Glomerular endothelial cell (primary cell): Measurements from ENCODE around the gene MAL. TPM values are rescaled to one million over a fixed set of nuclear protein-coding genes. Genes with fewer than 3 reads are reported as not detected.
"Not testable (repeated sequence)": the region's sequence is repeated elsewhere in the genome, so short reads cannot be mapped to it uniquely, and the experiment has no call there.

Experiments used
- DNase-seq: peaks from one replicate; pipeline ENCODE4 v3.0.0-alpha.2; 2011; ENCODE audit warnings: low read depth, low spot score; ENCODE audit errors: extremely low read depth
- total RNA-seq: library from RNA; depleted of rRNA; stranded (reverse); fragments of >200 nt; gene quantifications from 2 replicates; pipeline ENCODE4 v1.2.3, GENCODE V29; 2015

MAL gene
- total RNA-seq, 1 donor from 2014 or later: not detected

DNA sequence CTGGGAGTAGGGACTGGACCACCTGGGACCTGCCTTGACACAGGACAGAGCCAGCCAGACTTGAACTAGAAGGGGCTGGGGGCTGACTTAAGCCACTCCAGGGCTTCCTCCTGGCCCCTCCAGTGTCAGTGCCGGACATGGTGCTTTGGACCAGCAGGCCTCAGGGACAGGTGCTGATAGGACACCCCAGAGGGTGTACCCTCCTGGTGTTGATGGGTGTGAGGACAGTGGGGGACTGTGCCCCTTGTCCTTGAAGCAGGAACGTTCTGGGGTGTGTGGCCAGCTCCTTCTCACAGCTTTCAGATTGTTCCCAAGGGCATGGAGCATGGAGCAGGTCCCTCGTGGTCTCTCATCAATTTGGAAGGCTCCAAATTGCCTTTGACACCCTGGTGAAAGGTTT, 6.8 kb downstream of the MAL start:
- DNase-seq: no peak

DNA sequence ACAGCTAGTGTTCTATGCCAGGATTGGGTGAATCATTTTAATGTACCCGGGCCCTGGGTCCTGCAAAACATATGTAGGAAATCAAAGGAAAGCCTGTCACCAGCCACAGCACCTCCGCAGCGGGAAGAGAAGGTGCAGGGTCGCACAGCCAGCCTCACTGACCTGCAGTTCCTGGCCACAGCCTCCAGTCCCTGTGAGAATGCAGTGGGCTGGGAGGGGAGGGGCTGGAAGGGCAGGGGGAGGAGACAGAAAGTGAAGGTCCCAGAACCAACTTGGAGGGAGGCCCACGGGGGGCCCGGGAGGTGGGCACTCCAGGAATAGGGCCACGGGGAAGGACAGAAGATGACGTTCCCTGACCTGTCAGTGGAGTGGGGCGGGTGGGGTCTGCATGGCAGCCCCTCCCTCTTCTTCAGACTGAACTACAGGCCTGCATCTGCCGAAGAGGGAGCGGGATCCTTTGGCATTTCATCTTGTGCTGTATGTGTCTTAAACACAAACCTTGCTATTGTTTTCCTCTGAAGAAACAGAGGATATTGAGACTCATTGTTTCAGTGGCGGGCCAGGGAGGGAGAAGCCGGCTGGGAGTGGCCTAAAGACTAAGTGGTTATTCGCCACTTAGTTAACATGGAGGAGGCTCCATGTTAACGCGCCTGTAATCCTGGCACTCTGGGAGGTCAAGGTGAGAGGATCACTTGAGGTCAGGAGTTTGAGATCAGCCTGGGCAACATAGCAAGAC, 7.5 kb downstream of the MAL start:
- no peak for DNase-seq

DNA sequence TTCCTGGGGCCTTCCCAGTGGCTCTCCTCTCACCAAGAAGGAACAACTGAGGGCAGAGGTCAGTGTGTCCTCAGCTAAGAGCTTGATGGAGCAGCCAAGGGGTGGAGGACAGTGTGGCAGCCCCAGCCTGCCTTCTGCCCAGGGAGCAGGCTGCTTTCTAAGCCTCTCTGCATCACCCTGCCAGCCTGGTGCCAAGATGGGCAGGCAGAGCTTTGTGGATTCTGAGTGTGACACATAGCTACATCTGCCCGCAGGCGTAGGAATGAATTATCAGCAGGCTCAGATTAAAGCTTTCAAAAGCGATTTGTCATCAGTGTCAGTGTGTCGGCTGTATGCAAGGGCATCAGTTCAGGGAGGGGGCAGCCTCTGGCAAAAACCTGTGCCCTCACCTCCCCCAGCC, 8.7 kb downstream of the MAL start:
- no peak for DNase-seq

DNA sequence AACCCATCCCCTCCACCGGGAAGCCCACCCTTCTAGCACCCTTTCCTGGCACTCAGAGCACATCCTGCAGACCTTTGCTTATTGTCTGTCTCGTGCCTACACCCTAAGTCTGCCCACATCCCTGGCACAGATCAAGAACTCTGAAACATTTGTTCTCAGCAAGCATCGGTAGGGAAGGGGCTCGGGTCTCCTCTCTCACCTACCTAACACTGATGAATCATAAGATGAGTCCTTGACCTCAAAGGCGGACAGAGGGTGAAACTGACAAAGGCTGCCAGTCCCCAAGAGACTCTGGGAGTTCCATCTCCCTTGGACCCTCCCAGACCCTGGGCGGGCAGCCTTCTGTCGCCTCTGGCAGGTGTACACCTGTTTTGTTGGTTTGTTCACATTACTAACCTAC, 9.3 kb downstream of the MAL start:
- no peak for DNase-seq

DNA sequence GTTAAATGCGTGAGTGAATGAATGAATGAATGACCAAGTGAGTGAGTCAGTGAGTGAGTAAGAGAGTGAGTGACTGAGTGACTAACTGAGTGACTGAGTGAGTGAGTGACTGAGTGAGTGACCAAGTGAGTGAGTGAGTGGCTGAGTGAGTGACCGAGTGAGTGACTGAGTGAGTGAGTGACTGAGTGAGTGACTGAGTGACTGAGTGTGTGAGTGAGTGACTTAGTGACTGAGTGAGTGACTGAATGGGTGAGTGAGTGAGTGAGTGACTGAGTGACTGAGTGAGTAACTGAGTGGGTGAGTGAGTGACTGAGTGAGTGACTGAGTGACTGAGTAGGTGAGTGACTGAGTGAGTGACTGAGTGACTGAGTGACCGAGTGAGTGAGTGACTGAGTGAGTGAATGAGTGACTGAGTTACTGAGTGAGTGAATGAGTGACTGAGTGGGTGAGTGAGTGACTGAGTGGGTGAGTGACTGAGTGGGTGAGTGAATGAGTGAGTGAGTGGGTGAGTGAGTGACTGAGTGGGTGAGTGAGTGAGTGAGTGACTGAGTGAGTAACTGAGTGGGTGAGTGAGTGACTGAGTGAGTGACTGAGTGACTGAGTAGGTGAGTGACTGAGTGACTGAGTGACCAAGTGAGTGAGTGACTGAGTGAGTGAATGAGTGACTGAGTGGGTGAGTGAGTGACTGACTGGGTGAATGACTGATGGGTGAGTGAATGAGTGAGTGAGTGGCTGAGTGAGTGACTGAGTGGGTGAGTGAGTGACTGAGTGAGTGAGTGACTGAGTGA, 11.3 kb downstream of the MAL start:
- DNase-seq: no peak

DNA sequence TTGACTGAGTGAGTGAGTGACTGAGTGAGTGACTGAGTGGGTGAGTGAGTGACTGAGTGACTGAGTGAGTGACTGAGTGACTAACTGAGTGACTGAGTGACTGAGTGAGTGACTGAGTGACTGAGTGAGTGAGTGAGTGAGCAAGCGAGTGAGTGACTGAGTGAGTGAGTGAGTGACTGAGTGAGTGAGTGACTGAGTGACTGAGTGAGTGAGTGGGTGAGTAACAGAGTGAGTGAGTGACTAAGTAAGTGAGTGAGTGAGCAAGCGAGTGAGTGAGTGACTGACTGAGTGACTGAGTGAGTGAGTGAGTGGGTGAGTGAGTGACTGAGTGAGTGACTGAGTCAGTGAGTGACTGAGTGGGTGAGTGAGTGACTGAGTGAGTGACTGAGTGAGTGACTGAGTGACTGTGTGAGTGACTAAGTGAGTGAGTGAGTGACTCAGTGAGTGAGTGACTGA, 11.9 kb downstream of the MAL start:
- no peak for DNase-seq

DNA sequence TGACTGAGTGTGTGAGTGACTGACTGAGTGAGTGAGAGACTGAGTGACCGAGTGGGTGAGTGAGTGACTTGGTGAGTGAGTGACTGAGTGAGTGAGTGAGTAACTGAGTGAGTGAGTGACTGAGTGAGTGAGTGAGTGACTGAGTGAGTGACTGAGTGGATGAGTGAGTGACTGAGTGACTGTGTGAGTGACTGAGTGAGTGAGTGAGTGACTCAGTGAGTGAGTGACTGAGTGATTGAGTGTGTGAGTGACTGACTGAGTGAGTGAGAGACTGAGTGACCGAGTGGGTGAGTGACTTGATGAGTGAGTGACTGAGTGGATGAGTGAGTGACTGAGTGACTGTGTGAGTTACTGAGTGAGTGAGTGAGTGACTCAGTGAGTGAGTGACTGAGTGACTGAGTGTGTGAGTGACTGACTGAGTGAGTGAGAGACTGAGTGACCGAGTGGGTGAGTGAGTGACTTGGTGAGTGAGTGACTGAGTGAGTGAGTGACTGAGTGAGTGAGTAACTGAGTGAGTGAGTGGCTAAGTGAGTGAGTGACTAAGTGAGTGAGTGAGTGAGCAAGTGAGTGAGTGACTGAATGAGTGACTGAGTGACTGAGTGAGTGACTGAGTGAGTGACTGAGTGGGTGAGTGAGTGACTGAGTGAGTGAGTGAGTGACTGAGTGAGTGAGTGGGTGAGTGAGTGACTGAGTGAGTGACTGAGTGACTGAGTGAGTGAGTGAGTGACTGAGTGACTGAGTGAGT, 12.5 kb downstream of the MAL start:
- DNase-seq: not testable (repeated sequence)

DNA sequence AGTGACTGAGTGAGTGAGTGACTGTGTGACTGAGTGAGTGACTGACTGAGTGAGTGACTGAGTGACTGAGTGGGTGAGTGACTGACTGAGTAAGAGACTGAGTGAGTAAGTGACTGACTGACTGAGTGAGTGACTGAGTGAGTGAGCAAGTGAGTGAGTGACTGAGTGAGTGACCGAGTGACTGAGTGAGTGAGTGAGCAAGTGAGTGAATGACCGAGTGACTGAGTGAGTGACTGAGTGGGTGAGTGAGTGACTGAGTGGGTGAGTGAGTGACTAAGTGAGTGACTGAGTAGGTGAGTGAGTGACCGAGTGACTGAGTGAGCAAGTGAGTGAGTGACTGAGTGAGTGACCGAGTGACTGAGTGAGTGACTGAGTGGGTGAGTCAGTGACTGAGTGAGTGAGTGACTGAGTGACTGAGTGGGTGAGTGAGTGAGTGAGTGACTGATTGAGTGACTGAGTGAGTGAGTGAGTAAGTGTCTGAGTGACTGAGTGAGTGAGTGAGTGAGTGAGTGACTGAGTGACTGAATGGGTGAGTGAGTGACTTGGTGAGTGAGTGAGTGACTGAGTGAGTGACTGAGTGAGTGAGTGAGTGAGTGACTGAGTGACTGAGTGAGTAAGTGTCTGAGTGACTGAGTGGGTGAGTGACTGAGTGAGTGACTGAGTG, 13.3 kb downstream of the MAL start:
- no peak for DNase-seq

DNA sequence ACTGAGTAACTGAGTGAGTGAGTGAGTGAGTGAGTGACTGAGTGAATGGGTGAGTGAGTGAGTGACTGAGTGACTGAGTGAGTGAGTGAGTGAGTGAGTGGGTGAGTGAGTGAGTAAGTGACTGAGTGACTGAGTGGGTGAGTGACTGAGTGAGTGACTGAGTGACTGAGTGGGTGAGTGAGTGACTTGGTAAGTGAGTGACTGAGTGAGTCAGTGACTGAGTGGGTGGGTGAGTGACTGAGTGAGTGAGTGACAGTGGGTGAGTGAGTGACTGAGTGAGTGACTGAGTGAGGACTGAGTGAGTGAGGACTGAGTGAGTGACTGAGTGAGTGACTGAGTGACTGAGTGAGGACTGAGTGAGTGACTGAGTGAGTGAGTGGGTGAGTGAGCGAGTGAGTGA, 13.9 kb downstream of the MAL start:
- DNase-seq: no peak

DNA sequence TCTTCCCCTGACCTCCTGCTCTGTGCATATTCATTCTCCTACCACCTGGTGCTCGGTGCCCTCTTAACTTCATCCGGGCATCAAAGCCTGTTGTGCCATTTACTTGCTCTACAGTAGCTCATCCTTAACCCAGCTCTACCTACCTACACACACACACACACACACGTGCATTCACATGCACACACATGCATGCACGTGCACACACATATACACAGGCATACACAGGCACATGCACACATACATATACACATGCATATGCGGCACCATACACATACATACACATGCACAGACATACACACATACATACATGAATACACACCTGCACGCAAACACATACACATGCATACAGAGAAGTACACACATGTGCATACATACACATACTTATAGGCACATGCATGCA, 14.5 kb downstream of the MAL start:
- DNase-seq: no peak

DNA sequence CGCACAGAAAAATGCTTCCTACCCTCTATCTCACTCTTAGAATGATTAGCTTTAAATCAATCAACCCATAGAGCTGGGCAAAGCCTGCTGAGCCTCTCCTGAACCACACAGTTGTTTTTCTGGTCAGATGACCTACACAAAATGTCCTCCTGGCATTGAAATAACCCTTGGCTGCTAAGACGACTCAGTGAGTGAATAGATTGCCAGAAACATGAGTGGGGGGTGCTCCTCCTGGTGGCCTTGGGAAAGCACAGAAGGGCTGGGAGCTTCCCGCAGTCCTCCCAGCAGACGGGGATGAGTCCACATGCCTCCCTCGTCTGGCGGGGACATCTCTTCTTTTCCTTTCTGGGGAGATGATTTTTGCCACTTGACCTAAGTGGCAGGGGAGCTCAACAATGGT, 14.9 kb downstream of the MAL start:
- DNase-seq: no peak

DNA sequence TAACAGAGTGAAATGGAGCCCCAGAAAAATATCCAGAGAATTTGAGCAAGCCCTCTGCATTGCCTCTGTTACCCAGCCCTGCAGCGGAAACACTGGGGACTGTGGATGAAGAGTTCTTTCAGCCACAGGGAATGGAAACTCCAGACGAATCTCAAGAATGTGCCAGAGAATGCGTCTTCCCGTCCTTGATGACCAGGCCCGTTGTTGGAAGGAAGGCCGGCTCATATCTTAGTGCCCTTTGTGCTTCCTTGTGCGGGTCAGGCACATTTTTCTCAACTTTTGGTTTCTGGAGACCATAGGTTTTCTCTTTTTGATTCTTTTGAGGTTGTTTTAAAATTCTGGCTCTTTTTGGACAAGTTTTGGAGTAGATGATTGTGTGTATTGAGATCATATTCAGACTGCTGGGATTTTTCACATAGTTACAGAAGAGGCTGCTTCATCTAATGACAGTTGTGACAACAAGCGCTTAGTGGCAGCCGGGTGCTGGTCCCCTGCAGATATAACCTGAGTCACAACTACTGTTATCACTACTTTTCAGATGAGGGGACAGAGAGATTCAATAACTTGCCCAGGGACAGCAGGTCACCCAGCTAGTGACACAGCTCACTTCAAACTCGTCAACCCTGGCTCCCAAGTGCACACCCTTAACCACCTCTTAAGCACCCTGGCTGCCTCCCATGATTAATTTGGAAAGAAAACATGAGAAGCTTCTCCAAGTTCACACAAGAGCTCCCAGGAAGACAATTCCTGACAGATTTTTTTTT, 15.7 kb downstream of the MAL start:
- no peak for DNase-seq

DNA sequence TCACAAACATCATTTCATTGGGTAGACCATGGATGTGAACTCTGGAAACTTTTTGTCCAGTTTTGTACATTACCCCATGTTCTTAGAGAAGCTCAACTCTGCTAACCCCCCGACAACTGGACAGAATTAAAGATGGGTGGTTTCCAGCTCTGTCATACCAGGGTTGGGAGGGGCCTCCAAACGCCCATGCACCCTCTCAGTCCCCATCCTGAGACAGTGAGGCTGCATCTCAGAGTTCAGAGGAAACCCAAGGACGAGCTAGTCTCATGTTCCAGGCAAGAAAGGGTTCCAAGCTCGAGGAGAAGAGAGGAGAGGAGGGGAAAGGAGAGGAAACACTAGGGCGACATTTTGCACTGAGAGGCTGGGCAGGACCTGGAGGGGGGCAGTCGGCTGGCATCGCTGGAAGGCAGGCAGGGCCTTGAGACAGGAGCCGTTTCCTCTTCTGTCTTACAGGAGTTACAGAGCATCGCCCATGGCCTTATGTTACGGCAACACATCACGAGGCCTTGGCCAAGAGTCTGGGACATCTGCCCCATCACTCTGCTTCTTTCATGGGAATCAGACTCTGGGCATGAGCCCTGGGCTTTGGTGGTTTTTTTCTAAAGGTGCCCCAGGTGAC, 16.4 kb downstream of the MAL start:
- DNase-seq: no peak

DNA sequence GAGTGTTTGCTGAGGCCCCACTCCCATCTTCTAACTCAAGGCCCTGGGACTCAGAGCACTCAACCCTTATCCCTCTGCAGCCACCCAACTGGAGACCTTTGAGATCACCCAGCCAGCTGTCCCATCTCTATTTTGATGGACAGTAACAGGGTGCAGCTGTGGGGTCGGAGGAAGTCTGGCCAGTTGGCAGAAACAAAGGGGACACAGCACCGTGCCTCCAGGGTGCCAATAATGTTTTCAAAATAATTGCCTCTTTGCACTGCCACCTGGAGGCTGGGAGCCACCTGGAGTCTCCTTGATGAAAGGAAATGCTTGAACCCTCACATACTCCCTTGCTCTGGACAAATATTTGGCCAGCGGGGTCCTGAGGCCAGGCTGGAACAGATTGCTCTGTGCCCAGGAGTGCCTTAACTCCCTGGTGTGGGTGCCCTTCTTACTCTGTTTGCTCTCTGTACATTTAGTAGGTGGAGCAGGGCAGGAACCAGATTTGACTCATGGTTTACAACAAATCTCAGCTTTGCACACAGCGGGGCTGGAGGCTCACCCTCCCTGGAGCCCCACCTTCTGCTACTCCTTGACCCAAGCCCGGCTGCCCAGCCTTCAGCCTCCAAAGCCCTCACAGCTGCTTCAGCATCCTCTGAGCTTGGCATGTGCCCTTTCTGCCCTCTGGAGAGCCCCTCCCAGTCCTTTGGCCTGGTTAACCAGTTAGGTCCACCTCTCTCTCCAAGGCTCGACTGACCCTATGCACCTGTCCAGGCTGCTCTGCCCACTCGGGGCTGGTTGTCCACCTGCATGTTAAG, 17.2 kb downstream of the MAL start:
- DNase-seq: no peak

DNA sequence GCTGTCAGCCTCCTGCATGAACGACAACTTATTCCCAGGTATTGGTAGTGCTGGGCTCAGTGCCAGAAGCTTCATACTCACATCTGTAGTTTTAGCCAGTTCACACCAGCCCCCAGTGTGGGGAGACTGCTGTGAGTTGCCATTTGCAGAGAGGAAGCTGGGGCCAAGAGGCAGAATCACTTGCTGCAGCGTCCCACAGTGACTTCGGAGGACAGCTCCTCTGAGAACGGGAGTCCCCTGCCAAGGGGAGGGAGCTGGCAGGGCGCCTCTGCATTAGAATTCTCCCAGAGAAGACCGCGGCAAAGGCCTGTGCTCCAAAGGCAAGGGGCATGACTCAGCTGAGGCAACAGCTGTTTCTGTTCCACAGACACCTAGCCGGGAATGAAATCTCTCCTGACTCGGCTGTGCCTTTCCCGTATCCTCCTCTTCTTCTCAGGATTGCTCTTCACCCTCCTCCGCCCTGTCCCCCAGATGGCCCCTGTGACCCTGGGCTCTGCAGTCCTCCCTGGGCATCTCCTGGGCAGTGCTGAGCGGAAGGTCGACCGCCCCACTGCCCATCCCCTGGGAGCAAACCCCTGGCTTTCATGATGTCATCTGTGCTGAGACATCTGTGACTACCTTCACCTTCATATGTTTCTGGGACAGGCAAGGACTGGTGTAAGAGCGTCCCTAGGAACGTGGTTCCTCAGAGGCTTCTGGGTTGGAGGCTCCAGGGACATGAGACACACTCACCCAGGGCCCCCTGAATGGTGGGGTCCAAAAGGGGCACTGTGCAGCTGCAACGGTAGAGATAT, 18.0 kb downstream of the MAL start:
- no peak for DNase-seq

DNA sequence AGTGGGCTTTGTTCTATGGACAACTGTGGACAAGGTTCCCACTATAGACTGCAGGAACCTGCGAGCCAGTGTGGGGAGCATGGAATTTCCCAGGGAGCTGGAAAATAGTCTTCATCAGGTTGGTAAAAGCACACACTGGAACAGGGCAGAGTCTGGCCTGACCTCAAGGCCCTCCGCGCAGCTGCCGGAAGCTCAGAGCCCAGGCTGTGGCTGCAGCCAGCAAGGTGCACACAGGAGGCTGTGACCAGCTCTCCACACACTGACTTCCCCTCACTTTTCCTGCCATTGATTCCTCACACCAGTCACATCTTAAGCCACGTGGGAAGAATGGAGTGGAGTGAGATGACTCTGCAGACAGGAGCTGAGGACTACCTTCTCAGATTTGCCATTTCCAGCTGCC, 19.1 kb downstream of the MAL start:
- DNase-seq: no peak

DNA sequence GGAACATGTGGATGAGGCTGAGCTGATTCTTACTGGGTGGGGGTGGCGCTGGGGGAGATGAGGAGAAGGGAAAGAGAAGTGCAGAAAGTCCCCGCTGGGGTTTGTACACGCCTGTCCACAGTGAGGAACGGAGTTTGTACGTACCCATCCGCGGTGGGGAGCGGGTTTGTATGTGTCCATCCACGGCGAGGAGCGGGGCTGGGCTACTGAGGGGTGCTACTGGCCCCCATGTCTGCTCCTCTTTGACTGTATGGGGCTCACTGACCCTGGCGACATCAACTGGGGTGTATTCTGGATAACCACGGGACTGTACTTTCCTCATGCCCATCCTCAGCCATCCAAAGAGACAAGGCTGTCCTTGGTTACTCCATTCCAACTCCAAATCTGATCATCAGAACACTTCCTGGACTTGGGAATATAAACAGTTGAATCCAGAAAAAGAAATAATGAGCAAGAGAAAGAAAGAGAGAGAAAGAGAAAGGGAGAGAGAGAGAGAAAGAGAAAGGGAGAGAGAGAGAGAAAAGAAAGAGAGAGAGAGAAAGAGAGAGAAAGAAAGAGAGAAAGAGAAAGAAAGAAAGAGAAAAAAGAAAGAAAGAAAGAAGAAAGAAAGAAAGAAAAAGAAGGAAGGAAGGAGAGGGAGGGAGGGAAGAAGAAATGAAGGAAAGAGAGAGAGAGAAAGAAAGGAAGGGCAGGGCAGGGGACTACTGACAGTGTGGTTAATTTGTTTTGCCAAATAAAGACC, 21.0 kb downstream of the MAL start:
- DNase-seq: no peak
